HCEC 1CT (cell line): ENCODE results near the gene ERCC6.

ENCODE experiments used
- DNase-seq: peaks from one replicate; pipeline ENCODE4 v3.0.0-alpha.2; 2017

Gene ERCC6

DNA sequence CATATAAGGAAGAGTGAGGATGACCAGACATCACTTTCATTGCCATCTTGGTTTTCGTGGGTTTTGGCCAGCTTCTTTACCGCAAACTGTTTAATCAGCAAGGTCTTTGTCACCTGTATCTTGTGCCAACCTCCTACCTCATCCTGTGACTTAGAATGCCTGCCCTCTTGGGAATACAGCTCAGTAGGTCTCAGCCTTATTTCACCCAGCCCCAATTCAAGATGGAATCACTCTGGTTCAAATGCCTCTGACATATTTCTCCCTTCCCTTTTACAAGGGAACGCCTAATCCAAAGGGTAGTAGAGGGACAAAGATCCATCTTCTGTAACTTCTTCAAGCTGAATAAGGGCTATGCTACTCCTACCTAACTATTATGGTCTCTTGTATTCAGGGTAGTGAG, 4.7 kb upstream of the ERCC6 start:
- no peak for DNase-seq

DNA sequence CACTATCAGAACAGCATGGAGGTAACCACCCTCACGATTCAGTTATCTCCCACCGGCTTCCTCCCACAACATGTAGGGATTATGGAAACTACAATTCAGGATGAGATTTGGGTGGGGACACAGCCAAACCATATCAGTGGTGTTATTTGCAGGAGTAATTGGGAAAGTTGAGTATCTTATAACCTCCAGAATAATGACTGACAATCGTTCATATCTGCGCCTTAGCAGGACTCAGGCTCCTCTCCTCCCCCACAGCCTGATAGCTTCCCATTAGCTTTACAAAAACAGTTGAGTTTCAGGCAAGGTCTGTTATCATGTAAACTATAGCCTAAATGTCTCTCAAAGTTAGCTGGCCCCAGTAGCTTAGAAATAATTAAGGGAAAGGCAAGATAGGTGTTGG, 3.4 kb upstream of the ERCC6 start:
- no peak for DNase-seq

DNA sequence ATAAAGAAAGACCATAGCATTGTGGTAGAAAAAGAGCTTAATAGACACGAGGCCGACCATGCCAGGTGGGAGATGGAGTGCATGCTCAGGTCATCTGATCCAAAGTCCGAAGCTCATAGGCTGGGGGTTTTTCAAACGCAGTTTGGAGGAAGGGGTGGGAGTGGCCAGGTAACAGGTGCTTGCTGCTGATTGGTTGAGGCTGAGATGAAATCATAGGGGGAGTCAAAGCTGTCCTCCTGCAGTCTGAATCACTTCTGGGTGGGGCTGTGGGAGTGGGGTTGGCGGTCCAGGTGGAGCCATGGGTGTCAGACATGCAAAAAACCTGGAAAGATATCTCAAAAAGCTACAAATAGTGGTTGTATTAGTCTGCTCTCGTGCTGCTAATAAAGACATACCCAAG, 2.8 kb upstream of the ERCC6 start:
- no peak for DNase-seq

DNA sequence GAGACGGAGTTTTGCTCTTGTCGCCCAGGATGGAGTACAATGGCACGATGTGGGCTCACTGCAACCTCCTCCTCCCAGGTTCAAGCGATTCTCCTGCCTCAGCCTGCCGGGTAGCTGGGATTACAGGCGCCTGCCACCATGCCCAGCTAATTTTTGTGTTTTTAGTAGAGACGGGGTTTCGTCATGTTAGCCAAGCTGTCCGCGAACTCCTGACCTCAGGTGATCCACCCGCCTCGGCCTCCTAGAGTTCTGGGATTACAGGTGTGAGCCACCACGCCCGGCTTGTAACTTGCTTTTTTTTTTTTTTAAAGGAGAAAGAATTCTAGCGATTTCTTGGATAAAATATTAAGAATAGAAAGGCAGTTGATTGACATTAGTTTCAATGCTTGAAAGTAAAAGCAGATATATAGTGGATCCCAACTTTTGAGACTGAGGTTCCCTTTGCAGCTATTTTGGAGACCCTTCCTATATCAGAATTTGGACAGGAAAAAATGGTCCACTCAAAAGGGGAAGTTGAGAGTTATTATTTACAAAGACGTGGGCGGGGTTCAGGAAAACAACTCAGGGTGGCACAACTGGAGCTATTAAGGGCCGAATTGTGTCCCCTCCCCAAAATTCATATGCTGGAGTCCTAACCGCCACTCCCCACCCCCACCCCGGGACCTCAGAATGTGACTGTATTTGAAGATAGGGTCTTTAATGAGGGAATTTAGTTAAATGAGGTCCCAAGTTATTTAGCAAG, 1.3 kb upstream of the ERCC6 start:
- no peak for DNase-seq

DNA sequence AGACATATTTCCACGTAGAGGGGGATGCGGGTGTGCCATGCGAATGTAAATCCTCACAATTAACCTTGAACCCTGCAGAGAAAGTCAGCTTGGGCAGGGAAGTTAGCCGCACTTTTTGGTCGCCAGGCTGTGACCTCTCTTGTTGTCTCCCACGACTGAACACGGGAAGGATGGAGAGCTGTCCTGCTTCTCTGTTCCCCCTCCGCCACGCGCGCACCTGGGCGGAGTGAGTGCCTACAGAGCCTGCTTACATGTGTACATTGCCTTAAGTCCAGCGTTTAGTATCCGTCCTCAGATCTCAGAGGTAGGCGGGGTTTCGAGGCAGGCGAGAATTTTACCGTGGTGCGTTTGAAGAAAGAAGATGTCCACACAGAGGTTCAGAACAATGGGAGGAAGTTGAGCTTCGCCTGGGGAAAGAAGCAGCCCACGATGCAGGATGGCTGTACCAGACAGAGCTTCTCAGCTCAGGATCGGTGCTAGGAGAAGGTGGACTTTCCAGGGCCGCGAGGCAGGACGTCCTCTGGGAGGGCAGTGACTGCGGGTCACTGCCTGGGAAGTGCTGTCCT, 482 bp upstream of the ERCC6 start:
- peak; percentile 51 for DNase-seq

DNA sequence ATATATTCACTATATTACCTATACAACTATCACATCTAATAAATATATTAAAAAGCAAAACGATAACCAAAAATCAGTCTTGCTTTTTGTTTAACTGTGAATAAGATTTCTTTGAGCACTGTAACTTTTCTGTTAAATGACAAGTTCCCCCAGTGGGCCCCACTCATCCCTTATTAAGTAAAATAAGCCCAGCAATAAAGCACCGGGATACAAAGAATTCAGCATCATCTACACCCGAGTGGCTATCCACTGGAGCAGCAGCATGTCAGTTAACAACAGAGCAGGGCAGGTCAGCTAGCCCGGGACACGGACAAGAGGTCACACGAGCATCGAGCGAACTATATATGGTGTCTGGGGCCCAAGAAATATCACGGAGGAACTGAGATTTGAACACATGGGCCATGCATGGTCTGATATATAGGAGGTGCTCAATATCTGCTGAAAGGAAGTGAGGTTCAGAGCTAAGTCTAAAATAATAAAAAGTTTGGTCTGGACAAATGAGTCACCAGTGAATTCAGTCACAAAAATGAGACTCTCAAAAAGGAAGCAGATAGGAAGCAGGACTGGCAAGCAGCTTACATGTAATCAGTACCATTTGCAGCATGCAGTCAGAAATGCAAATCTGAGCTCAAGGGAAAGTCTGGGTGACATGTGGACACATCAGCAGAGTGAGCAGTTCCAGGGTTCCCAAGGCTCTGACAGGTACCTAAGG, 4.1 kb downstream of the ERCC6 start:
- peak; percentile 82 for DNase-seq

DNA sequence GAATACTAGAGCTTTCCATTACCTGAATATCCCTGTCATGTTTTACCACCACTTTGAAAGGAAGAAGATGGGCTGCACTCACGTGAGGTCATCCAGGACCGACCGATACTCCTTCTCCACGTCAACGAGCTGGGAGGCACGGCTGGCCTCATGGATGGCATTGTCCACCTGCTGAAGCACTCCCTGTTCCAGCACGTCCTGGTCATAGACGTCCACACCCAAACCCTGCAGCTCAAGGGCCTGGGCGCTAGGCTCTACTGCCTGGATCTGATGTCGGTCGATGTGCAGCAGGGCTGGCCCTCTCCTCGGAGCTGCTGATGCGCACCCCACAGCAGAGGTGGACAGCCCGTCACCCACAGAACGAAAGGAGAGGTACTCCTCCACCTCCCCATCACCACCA, 6.5 kb downstream of the ERCC6 start:
- DNase-seq = no peak

DNA sequence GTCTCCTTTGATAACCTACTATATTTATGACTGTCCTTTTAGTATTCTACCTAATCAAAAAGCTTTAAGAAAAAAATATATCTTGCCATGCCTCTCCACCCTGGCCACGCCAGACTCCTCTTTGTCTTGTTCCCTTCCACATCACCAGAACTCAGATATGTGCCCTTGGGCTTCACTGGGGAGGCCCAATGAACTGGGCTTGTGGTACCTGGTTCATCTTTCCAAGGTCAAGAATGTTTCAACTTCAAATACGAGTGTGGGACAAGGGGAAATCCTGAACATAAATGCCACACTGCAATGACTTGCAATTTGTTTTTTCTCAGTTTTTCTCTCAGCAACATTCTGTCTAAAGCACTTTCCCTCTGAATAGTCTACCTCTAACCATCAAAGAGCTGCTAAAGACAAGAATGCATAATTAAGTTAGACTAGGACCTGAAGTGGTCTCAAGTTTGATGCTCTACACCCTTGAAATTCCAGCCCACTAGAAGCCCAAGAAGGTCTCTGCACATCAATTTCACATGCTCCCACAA, 9.9 kb downstream of the ERCC6 start:
- no peak for DNase-seq

DNA sequence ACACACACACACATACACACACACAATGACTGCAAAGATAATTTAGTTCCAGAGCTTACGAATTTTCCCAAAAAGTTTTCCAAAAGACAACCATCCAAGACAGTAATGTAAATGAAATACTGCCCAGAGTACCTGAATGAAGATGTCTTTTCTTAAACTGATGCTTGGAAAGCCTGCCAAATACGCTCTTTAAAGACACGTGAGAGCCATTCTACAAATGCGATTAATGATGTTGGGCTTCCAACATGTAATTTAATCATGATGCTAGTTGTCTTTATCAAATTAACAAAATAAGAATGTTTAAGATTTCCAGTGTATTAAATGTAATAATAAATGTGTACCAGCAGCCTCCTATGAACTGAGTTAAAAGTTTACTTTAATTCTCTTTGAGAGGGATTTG, 11.1 kb downstream of the ERCC6 start:
- no peak for DNase-seq

DNA sequence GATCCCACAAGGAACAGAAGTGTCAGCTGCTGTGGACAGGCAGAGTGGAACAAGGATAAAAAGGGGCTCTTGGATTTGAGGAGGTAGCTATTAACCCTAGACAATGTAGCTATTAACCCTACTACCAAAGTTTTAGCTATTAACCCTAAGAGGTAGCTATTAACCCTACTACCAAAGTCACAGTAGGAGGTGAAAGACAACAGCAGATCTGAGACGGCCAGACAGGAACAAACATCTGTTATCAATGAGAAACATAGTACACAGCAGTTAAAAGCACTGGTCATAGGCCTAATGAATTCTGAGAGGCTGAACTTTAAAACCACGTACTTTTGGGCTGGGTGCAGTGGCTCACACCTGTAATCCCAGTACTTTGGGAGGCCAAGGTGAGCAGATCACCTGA, 11.9 kb downstream of the ERCC6 start:
- DNase-seq = no peak

DNA sequence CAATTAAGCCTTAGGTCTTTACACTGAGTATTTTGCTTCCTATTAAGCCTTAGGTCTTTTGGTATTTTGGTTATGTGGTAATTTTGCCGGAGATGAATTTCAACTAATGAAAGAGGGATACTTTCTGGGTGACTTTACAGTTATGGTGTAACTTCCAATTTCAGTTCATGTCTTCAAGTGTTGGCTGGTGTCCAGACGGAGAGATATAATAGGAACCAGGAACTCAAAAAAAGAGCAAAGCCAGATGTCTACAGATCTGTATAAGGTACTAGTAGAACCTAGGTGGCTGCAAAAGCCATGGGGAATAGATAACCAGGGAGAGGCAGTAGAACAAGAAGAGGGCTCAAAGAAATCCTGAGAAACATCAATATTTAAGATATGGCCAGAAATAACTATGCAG, 12.3 kb downstream of the ERCC6 start:
- DNase-seq = peak; percentile 35

DNA sequence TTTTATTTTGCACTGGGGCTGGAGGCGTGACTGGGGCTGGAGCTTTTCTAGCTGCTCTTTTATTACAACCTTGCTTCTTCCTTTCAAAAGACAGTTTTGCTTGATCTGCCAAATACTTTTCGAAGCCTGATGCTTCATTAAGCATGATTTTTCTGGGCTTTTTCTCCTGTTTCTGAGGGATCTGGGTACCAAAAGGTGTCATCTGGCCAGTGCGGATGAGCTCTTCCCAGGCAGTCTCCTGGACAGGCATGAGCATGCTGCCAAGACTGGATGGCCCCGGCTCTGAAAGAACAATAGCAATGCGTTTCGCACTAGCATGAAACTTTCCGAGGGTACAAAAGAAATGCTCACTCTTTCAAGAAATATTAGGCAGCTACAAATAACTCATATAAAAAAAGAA, 14.4 kb downstream of the ERCC6 start:
- DNase-seq = no peak

DNA sequence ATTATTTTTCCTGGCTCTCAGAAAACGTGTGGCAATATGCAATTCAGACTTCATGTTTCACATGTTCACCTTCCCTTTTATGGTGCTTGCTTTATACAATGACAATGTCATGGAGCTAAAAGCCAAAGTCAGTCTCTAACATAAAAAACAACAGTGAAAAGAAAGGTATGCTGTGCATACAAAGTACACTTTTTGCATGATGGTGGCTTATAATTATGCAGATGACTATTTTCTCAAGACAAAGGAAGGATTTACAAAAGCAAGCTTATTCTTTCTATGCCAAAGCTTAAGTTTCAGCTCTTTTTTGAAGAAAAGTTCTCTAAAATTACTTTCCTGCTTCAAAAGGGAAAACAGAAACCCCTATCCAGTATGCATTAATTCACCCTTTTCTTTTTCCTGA, 15.6 kb downstream of the ERCC6 start:
- DNase-seq = no peak

DNA sequence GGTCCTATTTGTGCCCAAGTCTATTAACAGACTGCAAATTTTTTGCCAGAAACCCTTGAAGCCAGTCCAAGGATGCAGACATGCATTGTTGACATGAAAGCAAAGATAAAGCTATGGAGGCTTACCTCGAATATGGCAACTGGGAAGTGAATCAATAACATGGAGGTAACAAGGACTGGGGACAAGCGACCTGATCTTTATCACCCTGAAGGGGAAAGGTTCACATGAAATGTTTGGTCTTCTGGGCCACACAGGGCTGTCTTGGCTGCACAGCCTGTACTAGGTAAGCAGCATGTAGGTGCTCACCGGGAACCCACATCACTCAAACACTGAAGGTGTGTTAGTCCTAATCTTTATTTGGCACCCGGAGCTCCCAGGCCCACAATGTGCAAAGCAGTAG, 17.9 kb downstream of the ERCC6 start:
- no peak for DNase-seq

DNA sequence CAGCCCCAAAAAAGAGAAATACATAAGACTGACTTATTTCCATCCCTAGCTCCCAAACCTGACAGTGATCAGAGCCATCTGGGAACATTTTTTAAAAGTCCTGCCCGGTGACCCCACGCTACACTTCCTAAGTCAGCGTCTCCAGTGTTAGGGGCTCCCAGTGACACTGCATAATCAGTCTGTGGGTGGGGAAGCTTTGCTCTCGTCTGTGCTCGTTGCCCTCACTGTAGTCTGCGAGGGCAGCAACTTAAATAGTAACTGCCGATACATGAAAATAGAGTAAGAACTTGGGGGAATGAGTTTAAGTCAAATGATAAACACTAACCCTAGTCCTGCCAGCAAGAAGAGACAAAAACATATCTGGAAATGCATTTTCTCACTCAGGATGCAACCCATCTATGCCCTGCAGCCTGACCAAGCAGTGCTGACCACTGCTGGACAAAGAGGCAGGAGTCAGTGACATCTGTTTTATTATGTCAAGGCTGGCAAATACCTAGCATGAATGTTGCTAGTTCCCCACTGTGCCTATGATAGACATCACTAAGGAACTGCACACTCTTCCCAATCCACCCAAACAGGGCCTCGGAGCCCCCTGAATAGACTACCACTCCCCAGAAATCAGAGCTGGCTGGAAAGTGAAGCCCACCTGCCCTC, 18.7 kb downstream of the ERCC6 start:
- DNase-seq = no peak

DNA sequence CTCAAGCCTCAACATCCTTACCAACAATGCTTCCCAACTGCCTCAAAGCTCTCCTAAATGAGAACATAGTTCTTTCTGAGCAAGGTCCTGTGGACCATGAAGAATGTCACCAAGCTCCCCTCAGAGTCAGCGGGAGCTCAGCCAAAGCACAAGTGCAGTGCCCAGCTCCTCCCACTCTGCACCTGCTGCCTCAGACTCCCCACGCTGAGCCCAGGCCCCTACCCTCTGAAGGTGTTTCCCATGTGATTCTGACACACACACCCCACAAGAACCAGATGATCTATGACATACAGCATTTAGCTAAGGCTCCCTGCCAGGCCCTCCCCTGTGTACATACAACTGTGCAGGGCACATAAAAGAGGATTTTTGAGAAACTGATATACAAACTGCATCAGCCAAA, 19.2 kb downstream of the ERCC6 start:
- DNase-seq = no peak

DNA sequence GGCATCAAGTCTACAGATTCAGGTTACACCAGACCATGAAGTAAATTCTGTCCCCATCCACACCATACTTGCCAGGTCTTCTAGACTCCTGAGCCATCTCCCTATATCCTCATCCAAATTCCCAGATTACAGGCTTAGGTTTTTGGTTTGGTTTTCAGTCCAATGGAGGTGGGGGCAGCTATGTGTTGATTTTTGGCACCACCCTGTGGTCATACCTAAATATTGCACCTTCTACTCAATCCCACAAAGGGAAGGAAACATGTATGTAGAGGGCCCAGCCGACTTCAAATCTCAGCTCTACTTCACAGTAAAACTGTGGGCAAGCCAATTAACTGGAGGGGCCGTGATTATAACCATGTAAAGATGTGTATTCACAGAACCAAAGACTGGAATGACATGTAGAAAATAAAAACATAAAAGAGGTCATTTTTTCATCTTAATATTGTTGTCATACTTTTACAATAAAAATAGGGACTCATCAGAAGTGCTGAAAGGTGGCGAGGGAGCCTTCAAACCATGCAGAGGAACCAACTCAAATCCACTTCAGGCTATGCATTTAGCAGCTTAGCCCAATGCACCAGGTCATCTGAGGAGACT, 19.8 kb downstream of the ERCC6 start:
- peak; percentile 44 for DNase-seq

DNA sequence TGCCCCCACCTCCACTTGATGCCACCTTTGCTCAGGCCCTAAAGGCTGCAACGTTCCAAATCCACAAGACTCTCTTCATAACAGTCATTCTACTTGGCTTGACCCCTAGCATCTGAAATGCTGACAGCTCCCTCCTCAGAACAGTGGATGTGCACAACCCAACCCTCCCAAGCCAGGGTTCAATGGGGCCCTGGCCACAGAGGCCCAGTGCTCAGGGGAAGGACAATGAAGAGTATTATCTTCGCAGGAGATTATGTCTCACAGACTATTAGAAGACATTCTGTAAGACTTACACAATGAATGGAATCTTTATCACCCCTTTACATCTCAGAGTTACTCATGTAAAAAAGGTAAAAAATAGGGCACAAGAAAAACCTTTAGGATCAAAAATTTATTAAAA, 20.4 kb downstream of the ERCC6 start:
- no peak for DNase-seq

DNA sequence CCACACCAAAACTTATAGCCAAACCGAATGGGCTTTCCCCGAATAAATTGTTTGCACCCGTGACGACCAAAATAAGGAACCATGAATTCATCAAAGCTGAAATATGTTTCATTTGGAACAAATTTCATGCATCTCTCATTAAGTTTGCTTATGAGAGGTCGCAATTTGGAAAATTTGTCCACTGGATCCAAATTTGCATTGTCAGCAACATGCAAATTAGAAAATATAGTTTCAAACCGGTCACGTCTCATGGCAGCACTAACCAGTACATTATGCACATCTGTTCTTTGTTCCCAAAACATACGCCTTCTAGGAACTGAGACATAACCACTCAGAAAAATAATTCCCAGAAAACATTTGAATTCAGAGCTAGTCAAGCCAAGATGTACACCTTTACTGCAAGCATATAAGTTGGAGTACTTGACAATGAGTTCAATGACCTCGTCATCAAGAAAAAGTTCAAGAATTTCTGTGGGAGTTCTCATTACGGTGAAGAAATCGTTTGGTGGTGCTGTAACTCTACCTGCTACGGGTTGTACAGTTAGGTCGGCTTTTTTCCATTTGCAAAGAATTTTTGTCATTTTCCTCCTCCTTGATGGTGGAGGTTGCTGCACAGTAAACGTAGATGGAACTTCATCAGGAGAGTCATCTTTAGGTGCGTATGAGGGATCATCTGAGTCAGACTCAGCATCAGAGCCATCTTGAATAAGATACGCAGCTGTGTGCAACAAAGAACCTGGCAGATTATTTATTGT, 22.5 kb downstream of the ERCC6 start:
- DNase-seq = no peak

DNA sequence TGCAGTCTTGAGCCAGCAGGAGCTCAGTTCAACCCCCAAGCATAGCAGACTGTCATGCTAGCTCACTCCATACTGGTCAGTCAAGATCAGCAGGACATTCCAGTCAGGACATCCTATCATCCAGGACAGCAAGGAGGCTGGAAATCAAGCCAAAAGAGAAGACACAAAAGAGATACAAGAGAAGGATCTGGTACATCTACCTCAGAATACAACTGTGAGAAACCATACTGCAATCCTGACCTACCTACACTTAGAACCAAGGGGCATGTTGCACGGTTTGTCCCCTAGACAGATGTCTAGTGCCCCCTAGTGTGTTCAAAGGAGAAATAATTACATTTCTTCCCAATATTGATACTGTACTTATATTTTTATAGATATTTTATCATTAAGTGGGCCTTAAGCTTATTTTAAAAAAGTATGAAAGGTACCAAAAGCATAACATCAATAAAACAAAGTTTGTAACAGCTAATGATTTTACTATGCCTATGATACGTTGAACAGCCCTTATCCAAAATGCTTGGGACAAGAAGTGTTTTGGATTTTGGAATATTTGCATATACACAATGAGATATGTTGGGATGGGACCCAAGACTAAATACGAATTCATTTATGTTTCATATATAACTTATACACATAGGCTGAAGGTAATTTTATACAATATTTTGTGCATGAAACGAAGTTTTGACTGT, 26.7 kb downstream of the ERCC6 start:
- peak; percentile 44 for DNase-seq

DNA sequence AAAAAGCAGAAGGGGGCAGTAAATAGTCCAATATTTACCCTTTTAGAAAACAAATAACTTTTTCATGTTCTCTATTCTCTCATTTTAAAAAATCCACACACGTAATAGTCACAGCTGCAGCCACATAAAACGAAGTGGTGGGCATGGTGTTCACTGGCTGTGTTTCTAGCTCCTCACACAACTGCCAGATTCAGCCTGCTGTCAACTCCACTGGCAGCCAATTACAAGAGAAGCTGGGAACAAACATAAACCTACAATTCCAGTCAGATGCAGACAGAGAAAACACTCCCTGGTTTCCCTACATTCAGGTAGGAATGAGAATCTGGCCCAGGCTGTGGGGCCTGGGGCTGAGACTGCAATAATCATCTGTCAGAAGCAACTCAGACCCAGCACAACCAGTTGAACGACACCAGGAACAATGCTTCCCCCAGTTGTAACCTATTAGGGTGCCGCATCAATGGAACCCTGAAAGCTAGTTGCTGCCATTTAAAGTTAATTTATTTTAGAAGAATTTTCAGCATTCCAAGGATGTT, 29.1 kb downstream of the ERCC6 start:
- no peak for DNase-seq

DNA sequence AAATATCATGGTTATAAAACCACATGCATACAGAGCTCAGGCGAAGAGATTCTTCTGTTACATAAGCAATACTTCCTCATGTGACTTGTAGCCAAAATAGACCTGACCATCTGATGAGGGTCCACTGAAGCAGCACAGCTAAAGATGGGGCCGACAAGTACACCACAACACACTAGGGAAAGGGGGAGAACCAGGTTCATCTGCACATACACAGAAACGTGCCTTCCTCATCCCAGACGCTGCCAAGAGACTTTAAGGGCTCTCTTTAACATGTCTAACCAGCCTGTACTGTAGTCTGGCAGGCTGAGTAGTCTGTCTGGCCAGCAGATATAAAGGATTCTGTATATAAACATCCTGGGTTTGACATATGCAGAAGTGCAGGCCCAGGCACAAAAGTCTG, 30.3 kb downstream of the ERCC6 start:
- DNase-seq = no peak
